HG02759 (cell line): ENCODE data around the gene MLANA.
"Not testable (repeated sequence)": the region's sequence is repeated elsewhere in the genome, so short reads cannot be mapped to it uniquely, and the experiment has no call there.

ENCODE experiments used
- ATAC-seq: cut with Tn5 transposase; IDR thresholded peaks from one replicate; pipeline ENCODE4 v1.9.1; 2021; ENCODE audit warnings: mild to moderate bottlenecking, moderate library complexity; ENCODE audit not compliant: unreplicated experiment

Gene MLANA

DNA sequence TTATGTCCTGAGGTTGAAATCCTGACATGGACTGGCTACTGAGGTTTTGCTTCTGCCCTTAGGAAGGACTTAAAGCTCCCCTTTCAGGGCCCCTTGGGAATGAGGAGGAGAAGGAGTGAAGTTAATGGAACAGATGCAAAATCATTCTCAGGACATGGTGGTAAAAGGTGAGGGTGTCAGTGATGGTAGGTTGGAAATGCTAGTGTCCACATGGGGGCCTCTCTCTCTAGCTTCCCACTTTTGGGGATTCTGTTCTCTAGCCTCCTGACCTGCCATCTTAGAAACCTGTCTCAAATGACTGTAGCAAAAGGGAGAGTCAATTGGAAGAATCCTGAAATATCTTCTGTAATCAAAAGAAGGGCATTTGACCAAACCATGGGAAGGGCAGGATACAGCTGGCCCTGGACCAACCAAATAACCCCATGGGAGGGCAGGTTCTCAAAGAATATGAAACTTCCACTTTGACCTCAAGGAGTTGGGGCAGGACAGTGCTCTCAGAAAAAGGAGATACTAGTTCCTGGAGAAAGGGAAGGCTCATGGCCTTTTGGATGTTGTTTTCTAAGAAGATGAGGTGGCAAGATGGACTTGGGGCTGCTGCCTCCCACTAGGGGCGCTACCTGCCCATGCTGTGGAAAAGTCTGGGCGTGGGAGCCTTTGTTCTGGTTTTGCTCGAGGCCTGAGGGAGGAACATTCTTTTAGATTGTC, 21.2 kb upstream of the MLANA start:
- ATAC-seq = no peak

DNA sequence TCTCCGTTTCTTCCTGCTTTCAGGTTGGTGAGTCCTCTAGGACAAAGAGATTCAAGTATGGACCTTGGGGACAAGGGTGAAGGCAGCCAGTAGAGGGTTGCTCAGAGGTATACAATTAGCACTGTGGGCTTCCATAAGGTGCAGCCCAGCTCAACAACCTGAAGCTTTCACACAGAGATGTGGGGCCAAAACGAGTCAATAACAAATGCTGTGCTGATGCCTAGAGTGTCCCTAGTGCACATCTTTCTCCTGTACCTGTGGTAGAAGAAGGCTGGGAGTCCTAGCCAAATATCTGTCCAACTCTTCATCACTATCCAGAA, 20.7 kb upstream of the MLANA start:
- no peak for ATAC-seq

DNA sequence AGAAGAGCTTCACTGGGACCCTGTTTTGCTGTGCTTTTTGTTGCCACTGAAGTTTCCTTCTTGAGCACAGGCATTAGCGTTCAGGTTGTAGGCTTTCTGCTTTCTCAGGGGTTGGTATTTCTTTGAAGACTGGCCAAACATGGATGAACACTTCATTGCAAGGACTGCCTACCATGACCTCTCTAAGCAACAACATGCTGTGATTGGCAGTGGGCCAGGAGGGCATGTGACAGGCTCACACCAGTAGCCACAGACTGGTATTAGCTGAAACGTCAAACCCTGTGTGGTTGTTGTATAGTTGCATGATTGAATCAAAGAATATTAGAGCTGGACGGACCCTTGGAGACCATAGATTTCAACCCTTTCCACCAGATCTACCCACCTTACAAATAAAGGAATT, 20.0 kb upstream of the MLANA start:
- ATAC-seq = no peak

DNA sequence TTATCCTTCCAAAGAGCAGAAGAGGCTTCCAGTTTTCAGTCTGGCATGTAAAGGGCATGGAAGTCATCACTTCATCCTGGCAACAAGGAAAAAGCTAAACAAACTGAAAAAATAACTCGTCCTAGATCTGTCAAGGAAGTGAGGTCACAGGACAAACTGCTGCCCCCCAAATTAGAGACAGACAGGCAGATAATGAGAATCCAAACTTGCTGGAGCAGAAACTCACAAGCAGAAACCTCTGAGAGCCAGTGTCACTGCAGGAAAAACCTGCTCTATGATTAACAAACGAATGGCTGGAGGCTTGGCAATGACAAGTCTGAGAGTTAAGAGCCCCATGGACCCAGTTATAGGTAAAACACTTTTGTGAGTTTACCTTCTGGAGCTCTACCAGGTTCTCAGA, 18.9 kb upstream of the MLANA start:
- no peak for ATAC-seq

DNA sequence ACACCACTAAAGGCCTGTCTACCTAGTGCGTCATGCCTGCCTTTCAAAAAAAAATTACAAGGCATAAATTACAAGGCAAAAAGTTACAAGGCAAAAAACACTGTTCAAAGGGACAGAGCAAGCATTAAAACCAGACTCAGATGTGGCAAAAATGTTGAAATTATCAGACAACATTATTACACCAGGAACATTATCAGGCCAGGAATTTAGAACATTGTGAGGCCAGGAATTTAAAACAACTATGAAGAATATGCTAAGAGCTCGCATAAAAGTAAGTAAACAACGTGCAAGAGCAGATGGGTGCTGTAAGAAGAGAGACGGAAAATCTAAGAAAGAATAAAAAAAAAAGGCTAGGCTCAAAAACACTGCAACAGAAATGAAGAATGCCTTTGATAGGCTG, 18.2 kb upstream of the MLANA start:
- ATAC-seq = no peak

DNA sequence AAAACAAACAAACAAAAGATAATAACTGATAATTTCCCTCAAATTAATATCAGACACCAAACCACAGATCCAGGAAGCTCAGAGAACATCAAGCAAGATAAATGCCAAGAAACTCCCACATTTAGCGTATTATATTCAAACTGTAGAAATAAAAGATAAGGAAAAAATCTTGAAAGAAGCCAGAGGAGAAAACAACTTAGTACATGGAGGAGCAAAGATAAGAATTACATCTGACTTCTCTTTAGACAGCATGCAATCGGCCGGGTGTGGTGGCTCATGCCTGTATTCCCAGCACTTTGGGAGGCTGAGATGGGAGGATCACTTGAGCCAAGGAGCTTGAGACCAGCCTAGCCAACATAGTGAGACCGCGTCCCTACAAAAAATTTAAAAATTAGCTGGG, 17.2 kb upstream of the MLANA start:
- no peak for ATAC-seq

DNA sequence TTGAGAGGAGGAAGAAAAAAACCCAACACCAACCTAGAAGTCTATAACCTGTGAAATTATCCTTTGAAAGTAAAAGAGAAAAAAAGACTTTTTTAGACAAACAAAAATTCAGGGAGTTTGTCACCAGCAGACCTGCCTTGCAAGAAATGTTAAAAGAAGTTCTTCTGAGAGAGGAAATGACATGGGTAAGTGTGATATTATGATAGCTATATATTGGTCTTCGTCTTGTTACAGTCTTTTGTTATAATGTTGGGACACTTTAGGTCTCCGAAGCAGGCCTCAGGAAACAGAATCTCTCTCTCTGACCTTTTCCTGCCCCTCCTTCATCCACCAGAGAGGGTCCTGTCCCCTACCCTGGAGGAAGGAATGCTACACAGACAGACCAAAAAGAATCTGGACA, 16.6 kb upstream of the MLANA start:
- no peak for ATAC-seq

DNA sequence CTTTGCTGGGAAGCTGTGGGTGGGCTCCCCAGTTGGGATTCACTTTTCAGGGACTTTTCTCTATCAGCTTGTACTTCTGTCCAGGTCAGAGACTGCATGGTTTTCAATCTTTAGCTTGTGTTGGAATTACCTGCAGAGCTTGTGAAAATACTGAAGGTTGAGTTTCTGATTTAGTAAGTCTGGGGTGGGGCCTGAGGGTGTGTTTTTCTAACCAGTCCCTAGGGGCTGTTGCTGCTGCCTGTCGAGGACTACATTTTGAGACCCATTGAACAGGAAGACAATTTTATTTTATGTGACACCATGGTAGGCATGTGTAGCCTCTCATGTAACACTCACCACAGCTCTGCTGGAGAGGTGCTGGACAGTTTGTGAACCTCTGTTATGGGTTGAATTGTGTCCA, 14.7 kb upstream of the MLANA start:
- ATAC-seq = peak; percentile 82

DNA sequence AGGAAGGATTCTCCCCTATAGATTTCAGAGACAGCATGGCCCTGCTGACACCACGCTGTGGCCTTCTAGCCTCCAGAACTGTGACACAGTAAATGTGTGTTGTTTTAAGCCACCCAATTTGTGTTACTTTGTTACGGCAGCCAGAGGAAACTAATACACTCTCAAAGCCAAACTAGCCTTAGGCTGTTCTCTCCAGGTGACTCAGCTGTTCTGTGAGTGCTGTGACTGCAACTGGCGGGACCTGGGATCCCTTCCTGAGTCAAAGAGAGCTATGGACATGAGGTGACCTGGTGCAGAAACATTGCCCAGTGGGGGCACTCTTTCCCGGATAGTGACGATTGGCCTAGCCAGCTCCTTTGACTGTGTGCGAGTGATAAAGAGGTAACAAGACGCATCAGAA, 14.0 kb upstream of the MLANA start:
- ATAC-seq = no peak

DNA sequence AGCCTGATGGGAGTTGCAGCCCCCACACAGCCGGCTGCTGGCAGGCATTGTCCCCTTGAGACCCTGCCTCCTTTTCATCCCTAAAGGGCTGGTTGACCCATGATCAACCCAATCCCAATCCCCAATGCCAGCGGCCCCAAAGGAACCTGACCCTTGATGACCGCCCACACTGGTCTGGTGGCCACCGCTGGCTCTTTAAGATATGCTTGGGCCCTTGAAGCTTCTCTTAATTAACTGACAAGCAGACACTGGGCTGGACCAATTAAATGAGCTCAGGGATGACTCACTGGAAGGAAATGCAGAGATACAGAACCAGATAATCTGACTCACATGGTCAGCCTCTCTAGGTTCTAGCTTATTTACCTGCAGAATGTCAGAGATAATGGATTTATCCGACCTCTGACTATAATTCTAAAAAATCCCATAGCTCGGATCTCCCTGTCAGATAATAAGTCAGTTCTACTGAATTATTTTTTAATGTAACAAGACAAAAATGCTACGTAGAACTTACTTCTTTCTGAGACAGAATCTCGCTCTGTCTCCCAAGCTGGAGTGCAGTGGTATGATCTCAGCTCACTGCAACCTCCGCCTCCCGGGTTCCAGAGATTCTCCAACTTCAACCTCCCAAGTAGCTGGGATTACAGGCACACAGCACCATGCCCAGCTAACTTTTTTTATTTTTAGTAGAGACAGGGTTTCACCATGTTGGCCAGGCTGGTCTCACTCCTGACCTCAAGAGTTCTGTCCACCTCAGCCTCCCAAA, 11.1 kb upstream of the MLANA start:
- ATAC-seq = no peak

DNA sequence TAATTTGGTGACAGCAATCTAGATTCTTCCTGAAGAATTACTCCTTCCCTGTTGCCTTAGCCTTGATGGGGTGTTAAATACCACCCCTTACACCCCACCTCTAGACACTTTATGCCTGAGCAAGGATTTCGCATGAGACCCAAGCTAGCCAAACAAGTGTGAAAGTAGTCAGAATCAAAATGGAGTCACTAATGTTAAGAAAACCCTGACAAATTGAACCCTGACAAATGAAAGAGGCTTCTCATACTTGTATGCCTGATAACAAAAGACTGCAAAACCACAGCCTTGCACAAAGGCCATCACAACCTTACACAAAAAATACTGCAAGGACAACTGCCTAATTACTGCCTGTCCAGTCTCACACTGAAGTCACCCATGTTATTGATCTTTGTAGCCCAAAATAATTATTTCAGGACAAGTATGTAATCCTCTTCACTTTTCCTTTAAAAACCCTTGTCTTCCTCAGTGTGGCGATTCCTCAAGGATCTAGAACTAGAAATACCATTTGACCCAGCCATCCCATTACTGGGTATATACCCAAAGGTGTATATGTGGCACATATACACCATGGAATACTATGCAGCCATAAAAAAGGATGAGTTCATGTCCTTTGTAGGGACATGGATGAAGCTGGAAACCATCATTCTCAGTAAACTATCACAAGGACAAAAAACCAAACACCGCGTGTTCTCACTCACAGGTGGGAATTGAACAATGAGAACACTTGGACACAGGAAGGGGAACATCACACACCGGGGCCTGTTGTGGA, 8.3 kb upstream of the MLANA start:
- not testable (repeated sequence) for ATAC-seq

DNA sequence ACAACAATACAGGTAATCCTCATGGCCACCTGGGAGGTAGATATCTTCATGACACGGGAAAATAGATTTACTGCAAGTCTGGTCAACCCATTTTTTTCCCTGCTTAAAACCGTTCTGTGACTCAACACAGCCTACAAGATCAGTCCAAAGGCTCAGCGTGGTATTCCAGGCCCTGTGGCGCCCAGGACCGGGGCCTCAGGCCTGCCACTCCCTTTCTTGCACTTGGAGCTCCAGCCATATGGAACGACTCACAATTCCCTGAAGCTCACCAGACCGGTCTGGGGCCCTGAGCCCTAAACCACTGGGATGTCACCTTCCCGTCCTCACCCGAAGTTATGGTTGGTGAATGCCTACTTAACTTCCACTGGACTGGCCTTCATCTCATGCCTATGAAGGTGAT, 6.5 kb upstream of the MLANA start:
- ATAC-seq = no peak

DNA sequence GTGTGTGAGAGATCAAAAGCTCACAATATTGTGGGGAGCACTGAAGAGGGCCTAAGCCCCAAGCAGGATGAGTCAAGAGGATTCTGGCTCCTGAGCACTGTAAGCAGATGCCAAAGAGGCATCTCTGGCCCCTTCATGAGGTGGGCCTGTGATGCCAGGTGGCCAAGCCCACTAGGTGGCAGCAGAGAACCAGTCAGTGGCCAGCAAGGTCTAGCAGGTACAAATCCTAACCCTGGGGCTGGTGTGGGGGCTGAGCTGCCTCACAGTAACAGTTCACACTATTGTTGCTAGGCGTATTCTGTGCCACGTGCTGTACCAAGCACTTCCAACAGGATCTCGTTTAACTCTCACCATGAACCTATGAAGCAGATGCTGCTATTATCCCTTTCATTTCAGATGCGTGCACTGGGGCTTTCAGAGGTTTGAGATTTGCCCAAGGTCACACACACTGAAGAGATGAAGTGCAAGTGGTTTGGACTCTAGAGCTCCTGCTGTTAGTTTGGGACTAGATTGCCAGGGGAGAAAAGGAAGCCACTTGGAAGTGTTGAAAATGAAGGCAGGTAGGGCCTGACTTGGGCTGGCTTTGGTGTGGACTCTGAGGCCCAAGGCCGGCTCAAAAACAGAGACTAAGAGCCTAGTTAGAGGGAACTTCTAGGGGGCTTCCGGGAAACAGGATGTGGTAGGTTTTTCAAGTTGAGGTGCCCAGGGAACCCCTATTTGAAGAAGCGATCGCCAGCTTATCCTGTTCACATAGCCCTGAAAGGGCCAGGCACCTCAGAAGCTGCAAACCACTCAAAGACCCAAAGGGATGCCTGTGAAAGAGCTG, 4.4 kb upstream of the MLANA start:
- peak; percentile 98 for ATAC-seq

DNA sequence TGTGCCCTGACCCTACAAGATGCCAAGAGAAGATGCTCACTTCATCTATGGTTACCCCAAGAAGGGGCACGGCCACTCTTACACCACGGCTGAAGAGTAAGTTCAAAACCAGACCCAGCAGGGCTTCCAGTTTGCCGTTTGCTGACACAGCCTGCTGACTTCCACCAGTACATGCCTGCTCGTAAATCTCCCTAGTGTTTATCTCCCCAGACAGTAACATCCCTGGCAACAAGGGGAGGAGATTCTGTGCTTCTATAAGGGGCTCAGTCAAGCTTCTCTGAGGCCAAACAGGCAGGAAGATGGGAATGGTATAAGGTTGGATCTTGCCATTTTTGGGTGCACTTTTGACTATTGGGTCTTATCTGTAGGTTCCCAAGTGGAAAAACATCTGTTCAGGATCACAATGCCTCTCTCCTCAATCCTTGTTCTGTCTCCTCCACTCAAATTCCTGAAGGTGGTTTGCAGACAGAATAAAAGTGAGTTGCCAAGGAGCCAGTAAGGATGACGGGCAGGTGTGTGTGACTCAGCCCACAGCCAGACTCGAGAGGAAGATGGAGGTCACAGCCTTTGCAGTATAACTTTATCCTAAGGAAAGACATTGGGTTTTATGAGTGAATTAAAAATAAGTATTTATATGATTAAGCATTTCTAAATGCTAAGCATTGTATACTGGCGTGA, 1.9 kb downstream of the MLANA start:
- no peak for ATAC-seq

DNA sequence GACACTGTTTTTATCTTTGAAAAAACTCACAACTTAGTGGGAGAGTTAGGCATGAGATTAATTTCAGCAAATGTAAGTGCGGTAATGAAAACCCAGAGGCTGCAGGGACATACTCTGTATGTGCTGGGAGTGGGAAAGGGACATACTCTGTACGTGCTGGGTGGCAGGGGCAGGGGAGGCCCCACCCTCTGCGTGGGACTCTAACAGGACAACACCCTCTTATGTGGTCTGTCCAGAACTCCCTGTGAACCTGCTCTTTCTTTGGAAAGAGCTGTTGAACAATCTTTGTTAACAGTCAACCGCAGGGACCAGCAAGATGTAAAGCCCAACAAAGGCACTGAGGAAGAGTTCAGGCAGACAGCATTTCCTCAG, 2.4 kb downstream of the MLANA start:
- ATAC-seq = no peak

DNA sequence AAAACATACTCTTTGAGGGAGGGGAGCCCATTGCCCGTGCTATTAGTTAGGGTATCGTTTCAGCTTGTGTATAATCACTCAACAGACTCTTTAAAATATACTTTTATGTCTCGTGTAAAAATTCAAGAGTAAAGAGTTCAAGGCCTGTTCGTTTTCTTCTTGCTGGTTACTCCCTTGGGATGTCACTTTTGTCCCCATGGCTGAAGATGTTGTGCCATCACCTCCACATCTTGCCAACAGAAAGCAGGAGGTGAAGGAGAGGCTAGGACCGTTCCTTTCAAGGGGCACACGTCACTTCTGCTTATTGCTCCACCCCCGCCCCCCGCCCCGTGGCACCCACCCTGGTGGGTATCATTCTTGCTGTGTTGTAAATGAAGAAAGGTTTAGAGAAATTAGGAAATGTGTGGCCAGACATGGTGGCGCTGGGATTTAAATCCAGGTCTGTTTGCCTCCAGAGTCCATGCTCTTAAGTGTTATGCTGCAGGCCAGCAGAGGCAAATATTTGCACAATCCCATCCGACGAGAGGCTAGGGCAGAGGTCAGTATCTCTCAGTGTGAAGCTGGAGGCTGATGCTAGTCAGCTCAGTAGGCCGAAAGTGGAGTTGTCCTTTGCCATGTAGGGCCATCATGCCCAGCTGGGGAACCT, 3.0 kb downstream of the MLANA start:
- ATAC-seq = no peak

DNA sequence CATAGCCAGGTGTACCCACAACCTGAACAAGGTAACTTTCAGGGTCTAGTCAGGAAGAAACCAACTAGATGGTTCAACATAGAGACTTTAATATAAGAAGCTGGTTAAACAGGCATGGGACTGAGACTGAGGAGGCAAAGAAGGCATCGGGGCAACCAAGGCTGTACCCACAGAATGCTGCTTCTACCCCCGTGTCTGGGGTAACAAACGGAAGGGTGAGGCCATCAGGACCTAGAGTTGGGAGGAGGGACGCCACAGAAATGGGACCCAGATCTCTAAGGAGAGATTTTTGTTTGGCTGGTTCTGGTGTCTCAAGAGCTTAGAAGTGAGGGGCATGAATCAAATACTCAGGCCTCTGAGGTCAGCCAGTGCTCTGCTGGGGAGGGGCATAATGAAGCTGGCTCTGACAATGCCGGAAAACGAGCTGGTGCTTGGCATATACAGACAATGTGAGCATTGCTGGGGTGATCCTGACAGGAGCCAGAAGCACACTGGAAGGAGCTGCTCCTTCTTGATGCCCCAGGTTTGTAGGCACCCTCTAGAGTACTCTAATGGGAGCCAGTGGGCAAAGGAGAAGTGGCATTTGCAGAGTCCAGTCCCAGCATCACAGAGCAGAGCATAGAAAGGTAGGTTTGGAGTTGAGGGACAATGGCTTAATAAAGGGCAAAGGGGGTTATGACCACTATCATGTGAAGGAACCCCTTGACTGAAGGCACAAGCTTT, 3.7 kb downstream of the MLANA start:
- no peak for ATAC-seq

DNA sequence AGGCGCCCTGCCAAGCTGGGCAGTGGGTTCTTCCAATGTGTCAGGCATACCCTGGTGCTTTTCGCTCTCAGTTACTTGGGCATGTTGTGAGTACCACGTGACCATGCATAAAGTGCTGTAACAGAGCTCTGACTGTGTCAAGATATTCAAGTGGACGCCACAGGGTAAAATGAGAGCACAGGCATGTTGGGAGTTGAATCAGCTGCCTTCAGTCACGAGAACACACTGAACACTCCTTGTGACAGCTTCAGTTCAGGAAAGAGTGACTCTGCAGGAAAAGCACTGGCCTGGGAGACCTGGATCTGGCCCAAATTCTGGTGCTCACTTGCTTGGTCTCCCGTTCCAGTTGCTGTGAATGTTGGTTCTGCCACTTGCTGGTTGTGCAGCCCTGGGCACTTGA, 5.1 kb downstream of the MLANA start:
- ATAC-seq = no peak

DNA sequence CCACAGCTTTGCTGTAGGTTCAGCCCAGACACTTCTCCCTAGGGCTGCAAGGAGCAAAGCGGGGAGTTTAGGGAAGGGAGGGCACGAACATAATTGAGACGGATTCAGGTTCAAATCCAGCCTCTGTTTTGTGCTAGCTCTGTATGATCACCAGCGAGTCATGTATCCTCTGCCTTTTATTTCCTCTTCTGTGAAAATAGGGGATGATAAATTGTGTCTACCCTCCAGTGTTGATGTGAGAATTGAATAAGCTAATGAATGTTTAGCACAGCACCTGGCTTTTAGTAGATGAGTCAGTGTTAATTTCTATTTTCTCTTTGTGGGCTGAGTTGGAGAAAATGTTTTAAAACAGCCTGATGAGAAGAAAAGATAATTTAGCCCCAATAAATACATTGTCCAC, 6.2 kb downstream of the MLANA start:
- no peak for ATAC-seq

DNA sequence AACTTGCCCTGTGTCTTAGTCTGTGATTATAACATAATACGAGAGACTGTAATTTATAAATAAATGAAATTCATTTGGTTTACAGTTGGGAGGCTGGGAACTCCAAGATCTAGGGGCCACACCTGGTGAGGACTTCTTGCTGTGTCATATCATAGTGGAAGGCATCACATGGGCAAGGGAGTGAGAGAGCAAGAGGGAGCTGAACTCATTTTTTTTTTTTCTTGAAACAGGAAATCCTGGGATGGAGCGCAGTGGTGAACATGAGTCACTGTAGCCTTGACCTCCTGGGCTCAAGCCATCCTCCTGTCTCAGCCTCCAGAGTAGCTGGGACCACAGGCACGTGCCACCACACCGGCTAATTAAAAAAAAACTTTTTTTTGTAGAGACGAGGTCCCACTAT, 7.2 kb downstream of the MLANA start:
- ATAC-seq = no peak
